GM23338 (cell line): ENCODE results near the gene CLDN11.

ENCODE experiments used
- EZH2 ChIP-seq: fragments of 200-600 bp; sonication (generic); IDR thresholded peaks from one replicate; pipeline ENCODE4 v1.8.0; 2017; ENCODE audit warnings: antibody characterized with exemption, mild to moderate bottlenecking, low read depth; ENCODE audit not compliant: unreplicated experiment
- EZH2phosphoT487 ChIP-seq: fragments of 200-600 bp; sonication (generic); IDR thresholded peaks from one replicate; pipeline ENCODE4 v1.8.1; 2018; ENCODE audit warnings: antibody characterized with exemption; ENCODE audit not compliant: unreplicated experiment
- JUNB ChIP-seq: IDR thresholded peaks from one replicate; pipeline ENCODE4 v1.6.1; 2016; ENCODE audit warnings: antibody characterized with exemption; ENCODE audit not compliant: unreplicated experiment
- POLR2AphosphoS5 ChIP-seq: IDR thresholded peaks from 2 replicates; pipeline ENCODE4 v1.6.1; 2016; ENCODE audit warnings: antibody characterized with exemption, low read depth
- ZNF114 ChIP-seq: fragments of 250-450 bp; sonication (Bioruptor Pico); IDR thresholded peaks from 2 replicates; pipeline ENCODE4 v1.5.0; 2020; ENCODE audit warnings: mild to moderate bottlenecking, moderate library complexity
- TF ChIP-seq, protein P1 (sequence below): IDR thresholded peaks from one replicate; pipeline ENCODE4 v1.6.1; 2018; ENCODE audit warnings: antibody characterized with exemption; ENCODE audit not compliant: unreplicated experiment
- TF ChIP-seq, protein P2 (sequence below), 2 experiments: fragments of 200-600 bp in 1 of 2; sonication (generic) in 1 of 2; conservative IDR thresholded peaks; 2 replicates each; pipeline versions ENCODE4 v1.5.1 to v1.6.1; 2016 to 2017; ENCODE audit warnings: antibody characterized with exemption in 2 of 2, low read depth in 2 of 2, mild to moderate bottlenecking in 2 of 2, moderate library complexity in 1 of 2

GRCh38 chr3:170448584-170448983 is 29.9 kb downstream of the CLDN11 start:
- TF ChIP-seq EZH2 (no peak), POLR2AphosphoS5 (no peak), JUNB (no peak), ZNF114 (CRISPR knock-in tag) (no peak), EZH2phosphoT487 (no peak)
- TF ChIP-seq, protein P1, sequence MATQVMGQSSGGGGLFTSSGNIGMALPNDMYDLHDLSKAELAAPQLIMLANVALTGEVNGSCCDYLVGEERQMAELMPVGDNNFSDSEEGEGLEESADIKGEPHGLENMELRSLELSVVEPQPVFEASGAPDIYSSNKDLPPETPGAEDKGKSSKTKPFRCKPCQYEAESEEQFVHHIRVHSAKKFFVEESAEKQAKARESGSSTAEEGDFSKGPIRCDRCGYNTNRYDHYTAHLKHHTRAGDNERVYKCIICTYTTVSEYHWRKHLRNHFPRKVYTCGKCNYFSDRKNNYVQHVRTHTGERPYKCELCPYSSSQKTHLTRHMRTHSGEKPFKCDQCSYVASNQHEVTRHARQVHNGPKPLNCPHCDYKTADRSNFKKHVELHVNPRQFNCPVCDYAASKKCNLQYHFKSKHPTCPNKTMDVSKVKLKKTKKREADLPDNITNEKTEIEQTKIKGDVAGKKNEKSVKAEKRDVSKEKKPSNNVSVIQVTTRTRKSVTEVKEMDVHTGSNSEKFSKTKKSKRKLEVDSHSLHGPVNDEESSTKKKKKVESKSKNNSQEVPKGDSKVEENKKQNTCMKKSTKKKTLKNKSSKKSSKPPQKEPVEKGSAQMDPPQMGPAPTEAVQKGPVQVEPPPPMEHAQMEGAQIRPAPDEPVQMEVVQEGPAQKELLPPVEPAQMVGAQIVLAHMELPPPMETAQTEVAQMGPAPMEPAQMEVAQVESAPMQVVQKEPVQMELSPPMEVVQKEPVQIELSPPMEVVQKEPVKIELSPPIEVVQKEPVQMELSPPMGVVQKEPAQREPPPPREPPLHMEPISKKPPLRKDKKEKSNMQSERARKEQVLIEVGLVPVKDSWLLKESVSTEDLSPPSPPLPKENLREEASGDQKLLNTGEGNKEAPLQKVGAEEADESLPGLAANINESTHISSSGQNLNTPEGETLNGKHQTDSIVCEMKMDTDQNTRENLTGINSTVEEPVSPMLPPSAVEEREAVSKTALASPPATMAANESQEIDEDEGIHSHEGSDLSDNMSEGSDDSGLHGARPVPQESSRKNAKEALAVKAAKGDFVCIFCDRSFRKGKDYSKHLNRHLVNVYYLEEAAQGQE: no peak
- TF ChIP-seq, protein P2, sequence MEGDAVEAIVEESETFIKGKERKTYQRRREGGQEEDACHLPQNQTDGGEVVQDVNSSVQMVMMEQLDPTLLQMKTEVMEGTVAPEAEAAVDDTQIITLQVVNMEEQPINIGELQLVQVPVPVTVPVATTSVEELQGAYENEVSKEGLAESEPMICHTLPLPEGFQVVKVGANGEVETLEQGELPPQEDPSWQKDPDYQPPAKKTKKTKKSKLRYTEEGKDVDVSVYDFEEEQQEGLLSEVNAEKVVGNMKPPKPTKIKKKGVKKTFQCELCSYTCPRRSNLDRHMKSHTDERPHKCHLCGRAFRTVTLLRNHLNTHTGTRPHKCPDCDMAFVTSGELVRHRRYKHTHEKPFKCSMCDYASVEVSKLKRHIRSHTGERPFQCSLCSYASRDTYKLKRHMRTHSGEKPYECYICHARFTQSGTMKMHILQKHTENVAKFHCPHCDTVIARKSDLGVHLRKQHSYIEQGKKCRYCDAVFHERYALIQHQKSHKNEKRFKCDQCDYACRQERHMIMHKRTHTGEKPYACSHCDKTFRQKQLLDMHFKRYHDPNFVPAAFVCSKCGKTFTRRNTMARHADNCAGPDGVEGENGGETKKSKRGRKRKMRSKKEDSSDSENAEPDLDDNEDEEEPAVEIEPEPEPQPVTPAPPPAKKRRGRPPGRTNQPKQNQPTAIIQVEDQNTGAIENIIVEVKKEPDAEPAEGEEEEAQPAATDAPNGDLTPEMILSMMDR (conservative IDR thresholded peaks at IDR 0.05; ENCODE audit: low read depth in 2 of 2): no peak
